Activated CD8-positive, alpha-beta memory T cell treated with anti-CD3 and anti-CD28 coated beads for 36 hours (primary cell): ENCODE results near the gene UBR2. TPM values are rescaled to one million over a fixed set of nuclear protein-coding genes. Genes with fewer than 3 reads are reported as not detected.

Experiments used
- CTCF ChIA-PET: fragments of 350-600 bp; sonication (Branson Sonifier 250); formaldehyde crosslinking; loops from one replicate; lab custom pipeline; 2021; ENCODE audit warnings: antibody characterized with exemption; lab: Charles Lee
- POLR2A ChIA-PET: fragments of 350-600 bp; sonication (Branson Sonifier 250); formaldehyde crosslinking; loops from one replicate; lab custom pipeline; 2021; ENCODE audit warnings: antibody characterized with exemption; lab: Charles Lee
- total RNA-seq, 2 experiments: library from RNA; stranded (reverse); gene quantifications; one replicate each; pipeline ENCODE4 v1.2.3, GENCODE V29; 2021

UBR2 gene
- total RNA-seq = 10 to 100 TPM; 22.5 to 24.0 TPM

- ChIA-PET POLR2A (interaction anchor here (0.6 to 1.1 kb wide), 5 partner anchors 41 to 490 kb away, joined by 3 to 4 read pairs (median 3); partner anchors contain the start of gene CUL7), CTCF (interaction anchor here (0.5 to 1.6 kb wide), 10 partner anchors 11 to 782 kb away, joined by 3 to 4 read pairs (median 3); no protein-coding TSS in a partner anchor)
Observed at GRCh38 chr6:42563697-42564505, at the start of gene UBR2. Gene UBR2 (plus strand): TSS chr6:42564029. CDS start chr6:42564320, 291 bp downstream.

- POLR2A ChIA-PET = no interaction called here
- CTCF ChIA-PET = no interaction called here
Observed at GRCh38 chr6:42514745-42515144, 49.1 kb upstream of the UBR2 start.

- CTCF ChIA-PET = no interaction called here
- POLR2A ChIA-PET = no interaction called here
Observed at GRCh38 chr6:42519779-42520178, 44.0 kb upstream of the UBR2 start.

- POLR2A ChIA-PET = interaction anchor here (0.7 to 1.0 kb wide), 3 partner anchors 69 to 131 kb away, joined by 3 to 5 read pairs (median 4); no protein-coding TSS in a partner anchor
- CTCF ChIA-PET = interaction anchor here (1.0 kb wide), 1 partner anchor 27 kb away, joined by 3 read pairs; no protein-coding TSS in a partner anchor
Observed at GRCh38 chr6:42520786-42521607, 42.8 kb upstream of the UBR2 start.

- CTCF ChIA-PET = interaction anchor here (0.9 kb wide), 1 partner anchor 26 kb away, joined by 5 read pairs; no protein-coding TSS in a partner anchor
- POLR2A ChIA-PET = no interaction called here
Observed at GRCh38 chr6:42522036-42522435, 41.8 kb upstream of the UBR2 start.

GRCh38 chr6:42522942-42523814 lies 40.7 kb upstream of the UBR2 start:
- ChIA-PET POLR2A (no interaction called here), CTCF (interaction anchor here (0.6 kb wide), 1 partner anchor 36 kb away, joined by 4 read pairs; no protein-coding TSS in a partner anchor)

- ChIA-PET POLR2A (no interaction called here), CTCF (no interaction called here)
Observed at GRCh38 chr6:42525206-42525605, 38.6 kb upstream of the UBR2 start.

- POLR2A ChIA-PET = no interaction called here
- CTCF ChIA-PET = no interaction called here
Observed at GRCh38 chr6:42526616-42527015, 37.2 kb upstream of the UBR2 start.

GRCh38 chr6:42527204-42527603 lies 36.6 kb upstream of the UBR2 start:
- POLR2A ChIA-PET = no interaction called here
- CTCF ChIA-PET = no interaction called here

- ChIA-PET CTCF (no interaction called here), POLR2A (no interaction called here)
Observed at GRCh38 chr6:42530296-42530695, 33.5 kb upstream of the UBR2 start.

GRCh38 chr6:42530751-42531150 lies 33.1 kb upstream of the UBR2 start:
- ChIA-PET POLR2A (no interaction called here), CTCF (no interaction called here)

GRCh38 chr6:42532038-42532669 lies 31.7 kb upstream of the UBR2 start:
- ChIA-PET CTCF (interaction anchor here (1.0 to 1.8 kb wide), 7 partner anchors 13 to 307 kb away, joined by 3 to 9 read pairs (median 4); partner anchors contain the start of gene TRERF1), POLR2A (interaction anchor here (0.7 kb wide), 2 partner anchors 53 to 60 kb away, joined by 3 to 7 read pairs; no protein-coding TSS in a partner anchor)

GRCh38 chr6:42533794-42534193 lies 30.0 kb upstream of the UBR2 start:
- ChIA-PET POLR2A (interaction anchor here (0.6 to 0.7 kb wide), 2 partner anchors 77 to 297 kb away, joined by 5 read pairs; no protein-coding TSS in a partner anchor), CTCF (interaction anchor here (0.7 to 1.9 kb wide), 2 partner anchors 14 to 1447 kb away, joined by 3 to 9 read pairs; no protein-coding TSS in a partner anchor)

- CTCF ChIA-PET = interaction anchor here (0.6 to 2.9 kb wide), 2 partner anchors 10 to 44 kb away, joined by 3 to 14 read pairs; no protein-coding TSS in a partner anchor
- POLR2A ChIA-PET = no interaction called here
Observed at GRCh38 chr6:42537536-42537935, 26.3 kb upstream of the UBR2 start.

- CTCF ChIA-PET = interaction anchor here (0.6 kb wide), 1 partner anchor 445 kb away, joined by 4 read pairs; no protein-coding TSS in a partner anchor
Observed at GRCh38 chr6:42539135-42539534, 24.7 kb upstream of the UBR2 start.

GRCh38 chr6:42545226-42545773 lies 18.5 kb upstream of the UBR2 start:
- ChIA-PET POLR2A (no interaction called here), CTCF (interaction anchor here (0.6 to 1.7 kb wide), 4 partner anchors 13 to 289 kb away, joined by 3 to 5 read pairs (median 4); no protein-coding TSS in a partner anchor)

More at GRCh38 chr6:42539135-42539534, 24.7 kb upstream of the UBR2 start:
- POLR2A ChIA-PET = no interaction called here
